ENCODE data around the gene ATP6AP1.

The ATP6AP1 gene

GRCh38 chrX:154468217-154468616, 39.7 kb downstream of the ATP6AP1 start:
- no peaks in the 10 kb centered on the region for H3K9me3 ChIP-seq (ENCODE audit: severe bottlenecking)
- no peak for DNase-seq
- TF ChIP-seq, protein P1, sequence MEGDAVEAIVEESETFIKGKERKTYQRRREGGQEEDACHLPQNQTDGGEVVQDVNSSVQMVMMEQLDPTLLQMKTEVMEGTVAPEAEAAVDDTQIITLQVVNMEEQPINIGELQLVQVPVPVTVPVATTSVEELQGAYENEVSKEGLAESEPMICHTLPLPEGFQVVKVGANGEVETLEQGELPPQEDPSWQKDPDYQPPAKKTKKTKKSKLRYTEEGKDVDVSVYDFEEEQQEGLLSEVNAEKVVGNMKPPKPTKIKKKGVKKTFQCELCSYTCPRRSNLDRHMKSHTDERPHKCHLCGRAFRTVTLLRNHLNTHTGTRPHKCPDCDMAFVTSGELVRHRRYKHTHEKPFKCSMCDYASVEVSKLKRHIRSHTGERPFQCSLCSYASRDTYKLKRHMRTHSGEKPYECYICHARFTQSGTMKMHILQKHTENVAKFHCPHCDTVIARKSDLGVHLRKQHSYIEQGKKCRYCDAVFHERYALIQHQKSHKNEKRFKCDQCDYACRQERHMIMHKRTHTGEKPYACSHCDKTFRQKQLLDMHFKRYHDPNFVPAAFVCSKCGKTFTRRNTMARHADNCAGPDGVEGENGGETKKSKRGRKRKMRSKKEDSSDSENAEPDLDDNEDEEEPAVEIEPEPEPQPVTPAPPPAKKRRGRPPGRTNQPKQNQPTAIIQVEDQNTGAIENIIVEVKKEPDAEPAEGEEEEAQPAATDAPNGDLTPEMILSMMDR (IDR thresholded peaks at IDR 0.05; ENCODE audit: low read depth, low read length), result no peak
- H3K27ac ChIP-seq, result no peak overlapping the region
- peaks cover 82% of the 10 kb centered on the region for H3K36me3 ChIP-seq
- peaks cover 38% of the 10 kb centered on the region for H3K27me3 ChIP-seq (ENCODE audit: insufficient read depth, low read depth, severe bottlenecking)
- no peak overlapping the region for H3K4me3 ChIP-seq (ENCODE audit: low read depth, low read length)

DNA sequence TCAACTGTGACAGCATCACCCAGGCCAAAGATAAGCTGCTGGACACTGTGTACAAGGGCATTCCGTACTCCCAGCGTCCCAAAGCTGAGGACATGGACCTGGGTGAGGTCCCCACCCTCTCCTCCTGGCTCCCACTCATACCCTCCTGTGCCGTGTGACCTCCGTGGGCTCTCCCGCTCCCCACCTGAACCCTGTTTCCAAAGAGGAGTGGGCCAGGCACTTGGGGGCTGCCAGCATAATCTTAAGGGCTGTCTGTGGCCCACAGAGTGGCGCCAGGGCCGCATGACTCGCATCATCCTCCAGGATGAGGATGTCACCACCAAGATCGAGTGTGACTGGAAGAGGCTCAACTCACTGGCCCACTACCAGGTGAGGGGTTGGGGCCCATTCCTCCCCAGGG, 40.6 kb downstream of the ATP6AP1 start:
- H3K9me3 ChIP-seq (ENCODE audit: severe bottlenecking), result no peaks in the 10 kb centered on the region
- no peak for DNase-seq
- TF ChIP-seq, protein P1 (IDR thresholded peaks at IDR 0.05; ENCODE audit: low read depth, low read length), result no peak
- H3K4me3 ChIP-seq (ENCODE audit: low read depth, low read length), result no peak overlapping the region
- H3K27me3 ChIP-seq (ENCODE audit: insufficient read depth, low read depth, severe bottlenecking), result peaks cover 36% of the 10 kb centered on the region
- no peak overlapping the region for H3K27ac ChIP-seq
- H3K36me3 ChIP-seq, result peaks cover 81% of the 10 kb centered on the region

DNA sequence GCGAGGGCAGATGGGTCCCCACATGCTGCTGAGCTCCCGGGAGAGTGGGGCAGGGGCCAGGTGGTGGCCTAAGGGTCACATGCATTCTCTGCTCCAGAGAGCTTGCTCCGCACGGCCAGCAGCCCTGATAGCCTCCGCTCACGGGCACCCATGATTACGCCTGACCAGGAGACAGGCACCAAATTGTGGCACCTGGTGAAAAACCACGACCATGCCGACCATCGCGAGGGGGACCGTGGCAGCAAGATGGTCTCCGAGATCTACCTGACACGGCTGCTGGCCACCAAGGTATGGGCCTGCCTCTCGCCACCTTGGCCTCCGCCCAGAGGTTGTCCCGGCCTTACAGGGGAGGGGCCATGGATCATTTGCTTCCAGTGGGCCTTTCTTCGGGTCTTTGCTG, 41.4 kb downstream of the ATP6AP1 start:
- Histone ChIP-seq H3K4me3 (ENCODE audit: low read depth, low read length) (no peak overlapping the region), H3K36me3 (peaks cover 74% of the 10 kb centered on the region), H3K27me3 (ENCODE audit: insufficient read depth, low read depth, severe bottlenecking) (peaks cover 28% of the 10 kb centered on the region), H3K9me3 (ENCODE audit: severe bottlenecking) (no peaks in the 10 kb centered on the region), H3K27ac (no peak overlapping the region)
- TF ChIP-seq, protein P1 (IDR thresholded peaks at IDR 0.05; ENCODE audit: low read depth, low read length), result no peak
- DNase-seq, result no peak

- Histone ChIP-seq H3K36me3 (peaks cover 70% of the 10 kb centered on the region), H3K27me3 (ENCODE audit: insufficient read depth, low read depth, severe bottlenecking) (peaks cover 26% of the 10 kb centered on the region), H3K27ac (no peak overlapping the region), H3K4me3 (ENCODE audit: low read depth, low read length) (no peak overlapping the region), H3K9me3 (ENCODE audit: severe bottlenecking) (no peaks in the 10 kb centered on the region)
- TF ChIP-seq, protein P1 (IDR thresholded peaks at IDR 0.05; ENCODE audit: low read depth, low read length), result no peak
- DNase-seq, result no peak
These were observed 42.0 kb downstream of the ATP6AP1 start for GRCh38 chrX:154470434-154470833.

DNA sequence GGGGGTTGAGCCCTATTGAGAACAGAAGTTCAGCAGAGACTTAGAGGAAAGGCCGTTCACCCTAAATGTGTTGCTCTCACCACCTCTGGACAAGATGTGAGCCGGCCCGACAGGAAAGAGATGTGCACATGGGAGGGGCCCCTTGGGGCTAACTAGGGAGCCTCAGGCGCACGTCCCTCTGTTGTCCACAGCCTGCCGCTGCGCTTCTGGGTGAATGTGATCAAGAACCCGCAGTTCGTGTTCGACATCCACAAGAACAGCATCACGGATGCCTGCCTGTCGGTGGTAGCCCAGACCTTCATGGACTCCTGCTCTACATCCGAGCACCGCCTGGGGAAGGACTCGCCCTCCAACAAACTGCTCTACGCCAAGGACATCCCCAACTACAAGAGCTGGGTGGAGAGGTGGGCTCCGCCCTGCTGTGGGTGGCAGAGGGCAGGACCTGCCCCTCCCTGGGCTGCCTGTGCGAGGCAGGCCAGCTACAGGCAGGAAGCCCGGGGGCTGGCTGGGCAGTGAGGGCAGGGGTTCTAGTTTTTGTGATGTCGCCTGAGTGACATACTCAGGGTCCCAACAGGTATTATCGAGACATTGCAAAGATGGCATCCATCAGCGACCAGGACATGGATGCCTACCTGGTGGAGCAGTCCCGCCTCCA, 42.6 kb downstream of the ATP6AP1 start:
- H3K27ac ChIP-seq, result no peak overlapping the region
- DNase-seq, result no peak
- no peaks in the 10 kb centered on the region for H3K9me3 ChIP-seq (ENCODE audit: severe bottlenecking)
- no peak overlapping the region for H3K4me3 ChIP-seq (ENCODE audit: low read depth, low read length)
- H3K36me3 ChIP-seq, result peaks cover 69% of the 10 kb centered on the region
- TF ChIP-seq, protein P1 (IDR thresholded peaks at IDR 0.05; ENCODE audit: low read depth, low read length), result no peak
- peaks cover 21% of the 10 kb centered on the region for H3K27me3 ChIP-seq (ENCODE audit: insufficient read depth, low read depth, severe bottlenecking)

Measured in WERI-Rb-1 (cell line).